Upper lobe of right lung (tissue), 1 donor: ENCODE data around the gene KRTAP5-4. TPM values are rescaled to one million over a fixed set of nuclear protein-coding genes. Genes with fewer than 3 reads are reported as not detected.

Experiments used
- ATAC-seq: fragments of 200-7000 bp; cut with Tn5 transposase; one replicate; pipeline ENCODE4 v1.9.1; 2020; ENCODE audit warnings: mild to moderate bottlenecking, moderate library complexity
- DNase-seq: peaks from one replicate; pipeline ENCODE4 v3.0.0-alpha.2; 2020
- H3K27ac ChIP-seq: fragments of 200-600 bp; one replicate; pipeline ENCODE4 v1.8.0; 2022
- H3K27me3 ChIP-seq: fragments of 200-600 bp; one replicate; pipeline ENCODE4 v1.8.0; 2022; ENCODE audit warnings: mild to moderate bottlenecking
- H3K36me3 ChIP-seq: fragments of 200-600 bp; one replicate; pipeline ENCODE4 v1.8.0; 2022
- H3K4me1 ChIP-seq: fragments of 200-600 bp; one replicate; pipeline ENCODE4 v1.8.0; 2022
- H3K4me3 ChIP-seq: fragments of 200-600 bp; one replicate; pipeline ENCODE4 v1.8.0; 2022; ENCODE audit warnings: mild to moderate bottlenecking
- H3K9me3 ChIP-seq: fragments of 200-600 bp; one replicate; pipeline ENCODE4 v1.8.0; 2022
- intact Hi-C: fragments of 100-400 bp; cut with DNase I; formaldehyde crosslinking; loops from one replicate; pipeline ENCODE4 v1.11.0; 2022
- total RNA-seq: library from RNA; stranded (reverse); fragmentation: NEBNext Ultra II Directional; extraction: Animal tissue kit (Norgen Biotek cat#: 25700); gene quantifications from one replicate; pipeline ENCODE4 v1.2.1, GENCODE V29; 2021
- TF ChIP-seq, protein P1 (sequence below): fragments of 200-600 bp; IDR thresholded peaks from one replicate; pipeline ENCODE4 v1.8.0; 2022; ENCODE audit warnings: antibody characterized with exemption
- donor health status: DM: no; HTN: yes; CAD: no; lungs with severe emphysema.

The KRTAP5-4 gene
- total RNA-seq, 1 donor from 2014 or later, result not detected

DNA sequence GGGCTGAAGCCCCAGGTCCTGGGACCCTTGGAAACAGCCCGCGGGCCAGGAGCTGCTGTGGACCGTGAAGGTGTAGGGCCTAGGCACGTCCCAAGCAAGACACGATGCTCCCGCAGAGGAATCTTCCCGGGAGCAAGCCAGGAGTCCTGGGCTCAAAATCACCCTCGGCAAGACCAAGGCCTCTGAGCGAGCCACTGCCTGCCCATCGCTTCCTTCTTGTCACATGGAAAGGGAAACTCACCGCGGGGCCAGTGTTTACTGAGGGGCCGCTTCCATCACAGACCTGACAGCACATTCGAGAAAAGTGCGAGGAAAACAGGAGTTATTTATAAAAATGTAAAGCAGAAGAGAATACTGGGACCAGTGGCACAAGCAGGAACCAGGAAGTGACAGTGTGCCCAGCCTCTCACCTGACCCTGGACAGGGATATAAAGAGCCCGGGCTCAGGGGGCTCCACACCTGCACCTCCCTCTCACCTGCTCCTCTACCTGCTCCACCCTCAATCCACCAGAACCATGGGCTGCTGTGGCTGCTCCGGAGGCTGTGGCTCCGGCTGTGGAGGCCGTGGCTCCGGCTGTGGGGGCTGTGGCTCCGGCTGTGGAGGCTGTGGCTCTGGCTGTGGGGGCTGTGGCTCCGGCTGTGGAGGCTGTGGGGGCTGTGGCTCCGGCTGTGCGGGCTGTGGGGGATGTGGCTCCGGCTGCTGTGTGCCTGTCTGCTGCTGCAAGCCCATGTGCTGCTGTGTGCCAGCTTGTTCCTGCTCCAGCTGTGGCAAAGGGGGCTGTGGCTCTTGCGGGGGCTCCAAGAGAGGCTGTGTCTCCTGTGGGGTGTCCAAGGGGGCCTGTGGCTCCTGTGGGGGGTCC is 7.6 kb upstream of the KRTAP5-4 start, which contains the start of gene KRTAP5-5:
Gene KRTAP5-5 (plus strand): TSS at position 450 of the 860 bp plus-strand sequence. CDS start 66 bp downstream, at position 516.
- Histone ChIP-seq H3K27me3 (peaks cover 24% of the 10 kb centered on the region), H3K4me3 (no peak within 1 kb of the TSS), H3K27ac (no peak within 1 kb of the TSS), H3K36me3 (no peaks in the 10 kb centered on the region), H3K9me3 (no peaks in the 10 kb centered on the region), H3K4me1 (no peaks in the 10 kb centered on the region)
- ATAC-seq (no peak), DNase-seq (no peak)
- TF ChIP-seq, protein P1, sequence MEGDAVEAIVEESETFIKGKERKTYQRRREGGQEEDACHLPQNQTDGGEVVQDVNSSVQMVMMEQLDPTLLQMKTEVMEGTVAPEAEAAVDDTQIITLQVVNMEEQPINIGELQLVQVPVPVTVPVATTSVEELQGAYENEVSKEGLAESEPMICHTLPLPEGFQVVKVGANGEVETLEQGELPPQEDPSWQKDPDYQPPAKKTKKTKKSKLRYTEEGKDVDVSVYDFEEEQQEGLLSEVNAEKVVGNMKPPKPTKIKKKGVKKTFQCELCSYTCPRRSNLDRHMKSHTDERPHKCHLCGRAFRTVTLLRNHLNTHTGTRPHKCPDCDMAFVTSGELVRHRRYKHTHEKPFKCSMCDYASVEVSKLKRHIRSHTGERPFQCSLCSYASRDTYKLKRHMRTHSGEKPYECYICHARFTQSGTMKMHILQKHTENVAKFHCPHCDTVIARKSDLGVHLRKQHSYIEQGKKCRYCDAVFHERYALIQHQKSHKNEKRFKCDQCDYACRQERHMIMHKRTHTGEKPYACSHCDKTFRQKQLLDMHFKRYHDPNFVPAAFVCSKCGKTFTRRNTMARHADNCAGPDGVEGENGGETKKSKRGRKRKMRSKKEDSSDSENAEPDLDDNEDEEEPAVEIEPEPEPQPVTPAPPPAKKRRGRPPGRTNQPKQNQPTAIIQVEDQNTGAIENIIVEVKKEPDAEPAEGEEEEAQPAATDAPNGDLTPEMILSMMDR, result no peak
- intact Hi-C loops, result no loop called here

DNA sequence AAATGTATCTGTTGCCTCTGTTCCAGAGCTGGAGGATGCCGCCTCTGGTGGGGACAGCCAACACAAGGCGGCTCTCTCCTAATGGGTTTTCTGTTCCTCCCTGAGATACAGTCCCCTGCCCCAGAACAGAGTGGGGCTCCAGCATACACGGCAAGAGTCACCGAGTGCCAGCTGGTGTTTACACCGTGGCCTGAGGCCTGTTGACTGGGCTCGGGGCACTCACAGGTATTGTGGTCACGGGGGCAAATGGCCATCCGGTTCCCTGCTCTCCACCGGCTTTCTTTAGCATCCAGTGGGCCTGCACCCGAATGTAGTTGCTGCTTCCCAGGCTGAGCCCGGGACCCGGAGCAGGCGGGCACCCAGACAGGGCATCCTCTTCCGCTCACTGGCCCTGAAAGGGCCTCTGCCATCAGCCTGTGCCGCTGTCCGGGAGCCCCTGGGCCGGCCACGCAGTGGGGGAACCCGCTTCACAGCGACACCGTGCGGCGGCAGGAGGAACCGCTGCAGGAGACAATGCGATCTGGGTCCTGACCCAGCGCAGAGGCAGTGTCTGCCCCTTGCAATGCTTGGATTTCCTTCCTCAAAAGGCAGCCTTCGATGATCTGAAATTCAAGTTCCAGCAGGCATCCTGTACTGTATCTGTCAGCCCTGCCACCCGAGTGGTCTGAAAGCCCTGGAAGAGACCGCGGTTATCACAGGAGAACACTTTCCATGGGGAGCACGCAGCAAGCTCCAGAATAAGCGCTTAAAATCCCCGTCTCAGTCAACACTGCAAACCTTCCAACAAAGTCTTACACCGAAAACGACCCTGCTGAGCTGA is 6.8 kb upstream of the KRTAP5-4 start:
- DNase-seq (peak; percentile 81), ATAC-seq (peak; percentile 91)
- no peaks in the 10 kb centered on the region for H3K4me1 ChIP-seq
- no peaks in the 10 kb centered on the region for H3K36me3 ChIP-seq
- intact Hi-C loops, result no loop called here
- no peak overlapping the region for H3K27ac ChIP-seq
- TF ChIP-seq, protein P1, result peak; percentile 91
- H3K27me3 ChIP-seq, result peaks cover 24% of the 10 kb centered on the region
- no peaks in the 10 kb centered on the region for H3K9me3 ChIP-seq
- H3K4me3 ChIP-seq, result no peak overlapping the region

DNA sequence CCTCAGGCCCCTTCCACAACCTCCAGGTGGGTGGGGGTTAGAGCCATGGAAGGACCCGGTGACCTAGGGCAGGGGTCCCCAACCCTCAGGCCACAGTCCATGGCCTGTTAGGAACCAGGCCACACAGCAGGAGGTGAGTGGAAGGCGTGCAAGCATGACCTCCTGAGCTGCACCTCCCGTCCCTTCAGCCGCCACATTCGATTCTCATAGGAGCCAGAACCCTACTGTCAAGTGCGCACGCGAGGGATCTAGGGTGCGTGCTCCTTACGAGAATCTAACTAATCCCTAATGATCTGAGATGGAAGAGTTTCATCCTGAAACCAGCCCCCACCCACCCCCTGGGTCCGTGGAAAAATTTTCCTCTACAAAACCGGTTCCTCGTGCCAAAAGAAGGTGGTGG is 3.6 kb upstream of the KRTAP5-4 start:
- DNase-seq (no peak), ATAC-seq (no peak)
- Histone ChIP-seq H3K27me3 (peaks cover 6% of the 10 kb centered on the region), H3K9me3 (no peaks in the 10 kb centered on the region), H3K27ac (no peak overlapping the region), H3K4me1 (no peaks in the 10 kb centered on the region), H3K4me3 (no peak overlapping the region), H3K36me3 (no peaks in the 10 kb centered on the region)
- TF ChIP-seq, protein P1, result no peak
- intact Hi-C loops, result no loop called here

DNA sequence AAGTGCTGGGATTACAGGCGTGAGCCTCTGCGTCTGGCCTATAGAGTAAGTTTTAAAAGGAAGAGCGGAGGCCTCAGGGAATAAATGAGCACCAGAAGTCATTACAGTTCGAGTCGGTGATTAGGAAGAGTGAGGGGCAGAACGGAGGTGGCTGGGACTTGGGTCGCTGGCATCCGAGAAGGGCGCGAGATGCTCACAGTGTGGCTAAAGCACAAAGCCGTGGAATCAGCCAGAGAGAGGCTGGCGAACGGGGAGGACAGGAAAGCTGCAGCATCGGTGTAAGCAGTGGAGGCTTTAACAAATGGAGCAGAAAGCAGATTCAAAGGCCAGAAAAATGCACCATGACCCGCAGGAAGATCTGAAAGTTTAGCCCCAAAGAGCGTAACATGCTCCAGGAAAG is 2.7 kb upstream of the KRTAP5-4 start:
- no peaks in the 10 kb centered on the region for H3K9me3 ChIP-seq
- intact Hi-C loops, result no loop called here
- TF ChIP-seq, protein P1, result no peak
- ATAC-seq, result no peak
- no peak for DNase-seq
- no peak overlapping the region for H3K4me3 ChIP-seq
- peaks cover 4% of the 10 kb centered on the region for H3K27me3 ChIP-seq
- no peaks in the 10 kb centered on the region for H3K4me1 ChIP-seq
- no peaks in the 10 kb centered on the region for H3K36me3 ChIP-seq
- H3K27ac ChIP-seq, result no peak overlapping the region

DNA sequence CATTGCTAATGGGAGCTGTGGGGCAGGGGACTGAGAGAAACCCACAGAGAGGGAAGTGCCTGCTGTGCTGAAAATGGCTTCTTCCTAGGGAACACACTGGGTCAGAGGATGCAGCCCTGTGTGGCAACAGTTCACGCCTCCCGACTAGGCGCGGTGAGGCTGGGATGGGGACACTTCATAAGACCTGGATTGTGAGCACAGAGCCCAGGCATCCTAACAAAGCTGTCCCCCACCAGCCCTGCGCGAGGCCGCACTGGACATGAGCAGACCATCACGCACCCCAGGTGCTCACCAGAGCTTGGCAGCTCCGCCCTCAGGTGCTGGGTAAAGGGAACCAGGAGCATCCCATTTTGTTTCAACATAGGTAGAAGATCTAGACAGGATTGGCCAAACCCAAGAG is 1.8 kb upstream of the KRTAP5-4 start:
- intact Hi-C loops, result no loop called here
- no peak for DNase-seq

More for the DNA sequence above, 1.8 kb upstream of the KRTAP5-4 start:
- no peak overlapping the region for H3K27ac ChIP-seq
- peaks cover 5% of the 10 kb centered on the region for H3K27me3 ChIP-seq
- no peaks in the 10 kb centered on the region for H3K36me3 ChIP-seq
- no peak overlapping the region for H3K4me3 ChIP-seq
- TF ChIP-seq, protein P1, result no peak
- H3K4me1 ChIP-seq, result no peaks in the 10 kb centered on the region
- ATAC-seq, result peak; percentile 21
- no peaks in the 10 kb centered on the region for H3K9me3 ChIP-seq
